ENCODE measurements around the gene NKX6-2. TPM values are rescaled to one million over a fixed set of nuclear protein-coding genes. Genes with fewer than 3 reads are reported as not detected.

Gene NKX6-2
- total and polyA plus RNA-seq, 10 of the 15 experiments (the other 5 are each of a cell fraction or from before 2014, with no cell fraction given): 0.45 to 1.8 TPM; not detected in 8

GRCh38 chr10:132827861-132828539 is 42.1 kb upstream of the NKX6-2 start (continued):
- no peak for TF ChIP-seq CEBPZ (IDR thresholded peaks at IDR 0.05; ENCODE audit: low read depth, low read length)

- Histone ChIP-seq H3K9me3 (replicated peaks; ENCODE audit: control insufficient read depth, insufficient read depth, low read length) (peaks cover 4% of the 10 kb centered on the region; the same call in 2 of the 3 replicates), H4K20me1 (ENCODE audit: control insufficient read depth, insufficient read depth) (no peaks in the 10 kb centered on the region), H3K4me3 (no peak overlapping the region), H3K9ac (ENCODE audit: control insufficient read depth, insufficient read depth, low read length) (no peak overlapping the region), H3K4me2 (ENCODE audit: control insufficient read depth, insufficient read depth) (no peak overlapping the region), H3K27ac (ENCODE audit: control insufficient read depth, insufficient read depth) (no peak overlapping the region), H2AFZ (ENCODE audit: control insufficient read depth, low read depth, low read length) (no peak overlapping the region), H3K27me3 (replicated peaks in 1 of 2; ENCODE audit: control insufficient read depth in 2 of 2, insufficient read depth in 2 of 2, low read length in 1 of 2) (no peaks in the 10 kb centered on the region), H3K36me3 (ENCODE audit: control insufficient read depth in 2 of 2, insufficient read depth in 2 of 2, low read length in 1 of 2) (no peaks in the 10 kb centered on the region; a peak in 1 of 4 replicates), H3K79me2 (ENCODE audit: control insufficient read depth, insufficient read depth, low read length) (no peaks in the 10 kb centered on the region), H3K4me1 (ENCODE audit: control insufficient read depth, insufficient read depth, low read length) (no peaks in the 10 kb centered on the region)
- DNase-seq (ENCODE audit: low read depth, low spot score) (no peak), ATAC-seq (no peak), FAIRE-seq (no peak)
- WGBS (ENCODE audit: insufficient coverage, insufficient replicate concordance, low lambda C conversion rate, missing lambda C conversion rate): 52% methylated on average over 13 of the region's 13 CpGs
- intact Hi-C loops (cut with micrococcal nuclease; ENCODE audit: unreplicated experiment) (no loop called here), in situ Hi-C loops (cut with MboI) (no loop called here)
- POLR2A ChIA-PET: no interaction called here
- CTCF ChIA-PET: no interaction called here
- SMC1A ChIA-PET (ENCODE audit: uncharacterized antibody, unreplicated experiment): no interaction called here
- BruUV-seq (replicated peaks): no TSS peak
- RAD21 ChIA-PET (ENCODE audit: unreplicated experiment): no interaction called here
- no peak for TF ChIP-seq CREM (IDR thresholded peaks at IDR 0.05; ENCODE audit: low read depth)
- TF ChIP-seq NFYB (IDR thresholded peaks at IDR 0.05; ENCODE audit: insufficient read depth, low read depth, low read length): no peak
- no peak for TF ChIP-seq DPF2 (IDR thresholded peaks at IDR 0.05)
- no peak for TF ChIP-seq SIX5 (IDR thresholded peaks at IDR 0.05; ENCODE audit: low read depth, low read length, severe bottlenecking)
- no peak for TF ChIP-seq RELA (IDR thresholded peaks at IDR 0.05; ENCODE audit: borderline replicate concordance, partially characterized antibody)
- TF ChIP-seq CEBPZ (IDR thresholded peaks at IDR 0.05; ENCODE audit: low read depth, low read length): no peak
- TF ChIP-seq PKNOX1 (IDR thresholded peaks at IDR 0.05): no peak
- no peak for TF ChIP-seq LARP7 (IDR thresholded peaks at IDR 0.05)
- no peak for TF ChIP-seq USF2 (IDR thresholded peaks at IDR 0.05; ENCODE audit: borderline replicate concordance, low read depth, low read length)
- TF ChIP-seq MEF2B (IDR thresholded peaks at IDR 0.05; ENCODE audit: partially characterized antibody, poor library complexity, severe bottlenecking): no peak
- no peak for TF ChIP-seq NR2C2 (IDR thresholded peaks at IDR 0.05; ENCODE audit: borderline replicate concordance, control insufficient read depth, insufficient read length, low read depth)
- TF ChIP-seq SPI1 (IDR thresholded peaks at IDR 0.05; ENCODE audit: borderline replicate concordance, insufficient read depth, low read depth, low read length): no peak
Observed at GRCh38 chr10:132827423-132827789, 41.5 kb upstream of the NKX6-2 start.

Measured in GM12878 (cell line).